Mesendoderm (in vitro differentiated cells): ENCODE measurements around the gene PLA2G2A.
"Not testable (repeated sequence)": the region's sequence is repeated elsewhere in the genome, so short reads cannot be mapped to it uniquely, and the experiment has no call there.

ENCODE experiments used
- DNase-seq: peaks from one replicate; pipeline ENCODE4 v3.0.0; 2013
- H2AK5ac ChIP-seq: 2 replicates; pipeline ENCODE4 v1.6.1; 2013; ENCODE audit warnings: low read length, inconsistent platforms
- H2BK120ac ChIP-seq: 2 replicates; pipeline ENCODE4 v1.6.1; 2013; ENCODE audit warnings: low read depth, mild to moderate bottlenecking, low read length, moderate library complexity, mixed read lengths
- H2BK15ac ChIP-seq: replicated peaks from 2 replicates; pipeline ENCODE4 v1.6.1; 2013; ENCODE audit warnings: low read depth, mild to moderate bottlenecking, moderate library complexity
- H2BK5ac ChIP-seq: 2 replicates; pipeline ENCODE4 v1.6.1; 2013; ENCODE audit warnings: low read length, inconsistent platforms
- H3K18ac ChIP-seq: 2 replicates; pipeline ENCODE4 v1.6.1; 2013; ENCODE audit warnings: mild to moderate bottlenecking, low read length, mixed read lengths
- H3K23ac ChIP-seq: one replicate; pipeline ENCODE4 v1.6.1; 2013; ENCODE audit warnings: low read length
- H3K27ac ChIP-seq: 2 replicates; pipeline ENCODE4 v1.5.1; 2013; ENCODE audit warnings: low read depth, mild to moderate bottlenecking, inconsistent platforms, low read length, moderate library complexity
- H3K27me3 ChIP-seq: 2 replicates; pipeline ENCODE4 v1.6.1; 2013; ENCODE audit warnings: low read length, control low read depth, mild to moderate bottlenecking, inconsistent platforms; ENCODE audit not compliant: insufficient read depth, poor library complexity
- H3K36me3 ChIP-seq: 2 replicates; pipeline ENCODE4 v1.6.1; 2013; ENCODE audit warnings: low read length, inconsistent platforms; ENCODE audit not compliant: control insufficient read depth, insufficient read depth
- H3K4ac ChIP-seq: one replicate; pipeline ENCODE4 v1.6.1; 2013; ENCODE audit warnings: low read depth, mild to moderate bottlenecking, low read length, moderate library complexity
- H3K4me1 ChIP-seq: 2 replicates; pipeline ENCODE4 v1.6.1; 2013; ENCODE audit warnings: low read depth, low read length, inconsistent platforms; ENCODE audit not compliant: control insufficient read depth
- H3K4me2 ChIP-seq: 2 replicates; pipeline ENCODE4 v1.6.1; 2013; ENCODE audit warnings: low read length
- H3K4me3 ChIP-seq: 2 replicates; pipeline ENCODE4 v1.5.1; 2013; ENCODE audit warnings: mild to moderate bottlenecking, low read length
- H3K56ac ChIP-seq: one replicate; pipeline ENCODE4 v1.6.1; 2013; ENCODE audit warnings: low read length
- H3K79me1 ChIP-seq: 2 replicates; pipeline ENCODE4 v1.6.1; 2013; ENCODE audit warnings: low read length, inconsistent platforms
- H3K79me2 ChIP-seq: 2 replicates; pipeline ENCODE4 v1.6.1; 2013; ENCODE audit warnings: mild to moderate bottlenecking, low read length; ENCODE audit not compliant: control insufficient read depth, insufficient read depth
- H3K9ac ChIP-seq: 2 replicates; pipeline ENCODE4 v1.6.1; 2013; ENCODE audit warnings: low read length, inconsistent platforms
- H4K5ac ChIP-seq: one replicate; pipeline ENCODE4 v1.6.1; 2013; ENCODE audit warnings: low read length
- H4K8ac ChIP-seq: one replicate; pipeline ENCODE4 v1.6.1; 2013; ENCODE audit warnings: low read depth, mild to moderate bottlenecking, control low read depth, low read length, moderate library complexity
- WGBS: extraction: QIAGEN DNeasy Blood & Tissue Kit; methylation state at CpG from one replicate; pipeline ENCODE4 v1.1.7; 2013; ENCODE audit warnings: low lambda C conversion rate, missing lambda C conversion rate; ENCODE audit not compliant: insufficient coverage; ENCODE audit errors: extremely low coverage; 5-methylcytosine and 5-hydroxymethylcytosine counted together

PLA2G2A gene

GRCh38 chr1:19987719-19988118 lies 8.3 kb upstream of the PLA2G2A start:
- no peak overlapping the region for H3K9ac ChIP-seq
- no peak overlapping the region for H4K8ac ChIP-seq
- no peak overlapping the region for H2AK5ac ChIP-seq
- WGBS, result no CpG with 5 or more reads among the region's 2 CpGs
- no peak overlapping the region for H3K4me3 ChIP-seq
- H4K5ac ChIP-seq, result no peak overlapping the region
- H3K4ac ChIP-seq, result no peak overlapping the region
- H3K36me3 ChIP-seq, result no peaks in the 10 kb centered on the region
- H3K56ac ChIP-seq, result no peak overlapping the region
- no peaks in the 10 kb centered on the region for H3K79me1 ChIP-seq
- H3K27ac ChIP-seq, result no peak overlapping the region
- no peaks in the 10 kb centered on the region for H3K27me3 ChIP-seq
- no peak overlapping the region for H3K18ac ChIP-seq
- H2BK15ac ChIP-seq, result no peak overlapping the region
- H3K4me1 ChIP-seq, result no peaks in the 10 kb centered on the region
- H2BK120ac ChIP-seq, result no peak overlapping the region
- no peaks in the 10 kb centered on the region for H3K79me2 ChIP-seq
- no peak overlapping the region for H3K4me2 ChIP-seq
- H3K23ac ChIP-seq, result no peak overlapping the region
- H2BK5ac ChIP-seq, result no peak overlapping the region
- no peak for DNase-seq

DNA sequence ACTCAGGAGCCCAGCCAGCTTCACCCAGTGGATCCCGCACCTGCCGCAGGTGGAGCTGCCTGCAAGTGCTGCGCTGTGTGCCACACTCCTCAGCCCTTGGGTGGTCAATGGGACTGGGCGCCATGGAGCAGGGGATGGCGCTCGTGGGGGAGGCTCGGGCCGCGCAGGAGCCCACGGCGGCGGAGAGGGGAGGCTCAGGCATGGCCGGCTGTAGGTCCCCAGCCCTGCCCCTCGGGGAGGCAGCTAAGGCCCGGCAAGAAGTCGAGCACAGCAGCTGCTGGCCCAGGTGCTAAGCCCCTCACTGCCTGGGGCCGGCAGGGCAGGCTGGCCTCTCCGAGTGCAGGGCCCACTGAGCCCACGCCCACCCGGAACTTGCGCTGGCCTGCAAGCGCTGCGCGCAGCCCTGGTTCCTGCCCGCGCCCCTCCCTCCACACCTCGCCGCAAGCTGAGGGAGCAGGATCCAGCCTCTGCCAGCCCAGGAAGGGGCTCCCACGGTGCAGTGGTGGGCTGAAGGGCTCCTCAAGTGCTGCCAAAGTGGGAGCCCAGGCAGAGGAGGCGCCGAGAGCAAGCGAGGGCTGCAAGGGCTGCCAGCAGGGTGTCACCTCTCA lies 5.1 kb upstream of the PLA2G2A start:
- not testable (repeated sequence) for H3K23ac ChIP-seq, H2BK5ac ChIP-seq, H3K27ac ChIP-seq, H2BK15ac ChIP-seq, H2AK5ac ChIP-seq, DNase-seq, H3K4ac ChIP-seq, H3K4me1 ChIP-seq, H3K4me2 ChIP-seq, H3K4me3 ChIP-seq, H4K8ac ChIP-seq, H3K36me3 ChIP-seq, H3K9ac ChIP-seq, H3K18ac ChIP-seq, H3K27me3 ChIP-seq, H4K5ac ChIP-seq, H3K79me1 ChIP-seq, H3K56ac ChIP-seq, H2BK120ac ChIP-seq, H3K79me2 ChIP-seq
- WGBS, result no CpG with 5 or more reads among the region's 32 CpGs

DNA sequence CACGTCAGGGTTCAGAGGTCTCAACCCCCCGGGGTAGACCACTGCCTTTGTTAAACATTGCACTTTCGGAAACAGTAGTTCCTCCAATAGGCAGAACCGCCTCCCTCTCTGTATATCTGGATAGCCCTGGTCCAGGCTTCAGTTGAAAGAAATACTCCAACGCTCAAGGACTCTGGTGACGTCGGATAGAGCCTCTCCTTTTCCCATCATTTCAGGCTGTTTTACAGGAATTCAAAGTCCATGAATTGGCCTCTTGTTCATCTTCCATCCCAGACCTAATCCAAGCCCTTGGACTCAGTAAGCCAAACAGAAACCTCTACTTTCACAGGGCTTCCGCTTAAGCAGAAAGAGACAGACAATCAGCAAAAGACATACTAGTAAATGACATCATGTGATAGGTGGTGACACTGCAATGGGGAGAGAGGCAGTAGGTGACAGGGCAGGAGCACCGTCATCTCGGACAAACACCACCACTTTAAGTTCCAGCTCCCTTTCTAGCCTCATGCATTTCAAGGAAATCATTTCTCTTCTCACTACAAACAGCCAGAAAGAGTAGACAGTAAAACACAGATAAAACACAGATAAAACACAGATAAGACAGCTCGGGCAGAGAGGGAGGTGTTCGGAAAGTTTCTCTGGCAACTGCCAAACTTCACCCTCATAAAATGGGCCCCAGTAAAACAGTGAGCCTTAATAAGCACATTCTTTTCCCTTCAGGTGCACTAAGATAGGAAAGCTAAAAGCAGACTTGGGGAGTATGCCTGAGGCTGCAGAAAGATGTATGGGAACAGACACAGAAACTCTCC lies 2.3 kb upstream of the PLA2G2A start:
- H3K4me1 ChIP-seq, result no peaks in the 10 kb centered on the region
- no CpG with 5 or more reads among the region's 12 CpGs for WGBS
- no peak overlapping the region for H3K27ac ChIP-seq

DNA sequence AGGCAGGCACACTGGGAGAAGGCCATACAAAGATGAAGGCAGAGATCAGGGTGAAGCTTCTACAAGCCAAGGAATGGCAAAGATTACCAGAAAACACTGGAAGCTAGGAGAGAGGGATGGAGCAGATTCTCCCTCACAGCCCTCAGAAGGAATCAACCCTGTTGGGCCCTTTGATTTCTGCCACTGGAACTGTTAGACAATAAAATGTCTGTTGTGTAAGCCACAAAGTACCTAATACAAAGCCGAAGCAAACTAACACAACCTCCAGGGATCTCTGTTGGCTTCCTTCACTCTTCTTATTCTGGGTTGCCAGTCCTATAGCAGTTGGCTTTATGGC lies 1.7 kb upstream of the PLA2G2A start:
- Histone ChIP-seq H2BK15ac (no peak overlapping the region), H3K23ac (no peak overlapping the region), H2AK5ac (no peak overlapping the region), H3K4ac (no peak overlapping the region), H3K18ac (no peak overlapping the region), H2BK5ac (no peak overlapping the region), H3K56ac (no peak overlapping the region), H3K27me3 (no peaks in the 10 kb centered on the region), H4K5ac (no peak overlapping the region), H4K8ac (no peak overlapping the region), H2BK120ac (no peak overlapping the region), H3K79me1 (no peaks in the 10 kb centered on the region), H3K79me2 (no peaks in the 10 kb centered on the region), H3K27ac (no peak overlapping the region), H3K9ac (no peak overlapping the region), H3K4me2 (no peak overlapping the region), H3K4me3 (no peak overlapping the region), H3K4me1 (no peaks in the 10 kb centered on the region), H3K36me3 (no peaks in the 10 kb centered on the region)
- no peak for DNase-seq
- no CpG with 5 or more reads among the region's 1 CpG for WGBS

More for the DNA sequence above, 2.3 kb upstream of the PLA2G2A start:
- Histone ChIP-seq H3K18ac (no peak overlapping the region), H3K36me3 (no peaks in the 10 kb centered on the region), H3K4me3 (no peak overlapping the region), H2BK120ac (no peak overlapping the region), H2BK5ac (no peak overlapping the region), H3K79me1 (no peaks in the 10 kb centered on the region), H4K5ac (no peak overlapping the region), H3K23ac (no peak overlapping the region), H2AK5ac (no peak overlapping the region), H3K27me3 (no peaks in the 10 kb centered on the region), H3K79me2 (no peaks in the 10 kb centered on the region), H3K9ac (no peak overlapping the region), H3K56ac (no peak overlapping the region), H3K4me2 (no peak overlapping the region), H2BK15ac (no peak overlapping the region), H4K8ac (no peak overlapping the region), H3K4ac (no peak overlapping the region)
- DNase-seq, result no peak

- Histone ChIP-seq H2BK5ac (no peak overlapping the region), H3K4me2 (no peak overlapping the region), H3K56ac (no peak overlapping the region), H3K4me3 (no peak overlapping the region), H3K27ac (no peak overlapping the region), H3K9ac (no peak overlapping the region), H4K8ac (no peak overlapping the region), H3K79me1 (no peaks in the 10 kb centered on the region), H3K79me2 (no peaks in the 10 kb centered on the region), H2BK120ac (no peak overlapping the region), H3K27me3 (no peaks in the 10 kb centered on the region), H3K36me3 (no peaks in the 10 kb centered on the region), H4K5ac (no peak overlapping the region), H3K4me1 (no peaks in the 10 kb centered on the region), H2AK5ac (no peak overlapping the region), H3K4ac (no peak overlapping the region), H3K18ac (no peak overlapping the region), H3K23ac (no peak overlapping the region), H2BK15ac (no peak overlapping the region)
- no CpG with 5 or more reads among the region's 3 CpGs for WGBS
- DNase-seq, result no peak
These were observed 896 bp upstream of the PLA2G2A start for GRCh38 chr1:19980314-19980713.

DNA sequence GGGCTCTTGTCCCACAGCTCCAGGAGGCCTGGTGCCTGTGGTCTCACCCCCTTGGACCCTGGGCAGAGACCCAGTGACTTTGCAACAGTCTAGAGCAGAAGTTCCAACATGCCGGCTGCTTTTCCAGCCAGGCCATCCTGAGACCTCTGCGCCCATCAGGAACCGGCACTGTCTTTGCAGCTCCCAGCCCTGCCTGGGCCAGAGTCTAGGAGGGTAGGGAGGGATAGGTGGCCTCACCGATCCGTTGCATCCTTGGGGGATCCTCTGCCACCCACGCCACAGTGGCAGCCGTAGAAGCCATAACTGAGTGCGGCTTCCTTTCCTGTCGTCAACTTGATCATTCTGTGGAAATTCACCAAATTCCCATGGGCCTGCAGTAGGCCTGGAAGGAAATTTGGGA lies 1.3 kb downstream of the PLA2G2A start:
- Histone ChIP-seq H3K4ac (no peak overlapping the region), H3K4me1 (no peaks in the 10 kb centered on the region), H3K23ac (no peak overlapping the region), H2BK120ac (no peak overlapping the region), H3K79me1 (no peaks in the 10 kb centered on the region), H3K27me3 (no peaks in the 10 kb centered on the region), H3K18ac (no peak overlapping the region), H3K4me2 (no peak overlapping the region), H4K8ac (no peak overlapping the region), H3K9ac (no peak overlapping the region), H2AK5ac (no peak overlapping the region), H2BK15ac (no peak overlapping the region), H3K56ac (no peak overlapping the region), H3K79me2 (no peaks in the 10 kb centered on the region), H3K27ac (no peak overlapping the region), H3K4me3 (no peak overlapping the region), H3K36me3 (no peaks in the 10 kb centered on the region), H4K5ac (no peak overlapping the region), H2BK5ac (no peak overlapping the region)
- WGBS, result no CpG with 5 or more reads among the region's 9 CpGs
- DNase-seq, result no peak
